Fibroblast of the aortic adventitia (primary cell): ENCODE results near the gene DIPK1A. TPM values are rescaled to one million over a fixed set of nuclear protein-coding genes. Genes with fewer than 3 reads are reported as not detected.

Experiments
- DNase-seq: peaks from one replicate; pipeline ENCODE4 v3.0.0-alpha.2; 2010; ENCODE audit warnings: low read depth
- H3K4me3 ChIP-seq: 2 replicates; pipeline ENCODE4 v1.5.1; 2011; ENCODE audit warnings: low read depth, mild to moderate bottlenecking, control low read depth, low read length, moderate library complexity
- small RNA-seq: library from RNA; depleted of rRNA; stranded (forward); fragments of <200 nt; gene quantifications from one replicate; pipeline ENCODE3, GENCODE V24; 2012
- total RNA-seq: library from RNA; depleted of rRNA; stranded (reverse); fragments of >200 nt; gene quantifications from 2 replicates; pipeline ENCODE4 v1.2.3, GENCODE V29; 2012; ENCODE audit warnings: low replicate concordance
- TF ChIP-seq, protein P1 (sequence below): IDR thresholded peaks from 2 replicates; pipeline ENCODE4 v1.5.1; 2011; ENCODE audit warnings: mild to moderate bottlenecking, low read length, control low read depth, inconsistent platforms; ENCODE audit not compliant: insufficient read depth

Gene DIPK1A
- total RNA-seq, 1 donor: 17.1 TPM

DNA sequence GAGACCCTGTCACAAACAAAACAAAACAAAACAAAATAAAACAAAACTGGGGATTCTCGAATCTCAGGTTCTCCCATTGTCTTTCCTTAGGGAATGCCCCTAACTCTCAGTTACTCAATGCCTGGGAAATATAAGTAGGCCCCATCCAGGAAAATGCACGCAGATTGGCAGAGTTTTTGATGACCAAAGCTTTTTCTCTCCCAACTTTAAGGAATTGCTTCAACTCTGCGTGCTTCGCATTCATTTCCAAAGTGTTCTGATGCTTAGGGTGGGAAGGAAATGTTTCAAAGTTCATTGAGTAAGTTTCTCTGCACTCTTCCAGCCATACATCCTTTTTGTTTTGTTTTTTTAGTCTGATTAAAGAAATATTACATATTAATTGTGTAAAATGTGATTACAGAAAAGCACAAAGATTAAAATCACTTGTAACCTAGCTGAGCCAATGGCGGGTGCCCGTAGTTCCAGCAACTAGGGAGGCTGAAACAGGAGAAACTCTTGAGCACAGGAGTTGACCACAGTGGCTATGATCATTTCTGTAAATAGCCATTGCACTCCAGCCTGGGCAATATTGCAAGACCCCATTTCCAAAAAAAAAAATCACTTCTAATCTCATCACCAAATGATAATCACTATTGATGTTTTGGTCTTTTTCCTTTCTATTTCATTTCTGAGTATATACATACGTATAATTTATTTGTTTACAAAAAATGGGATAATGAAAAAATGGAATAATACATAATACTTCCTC, 157.9 kb downstream of the DIPK1A start:
- peak; percentile 78 for DNase-seq
- TF ChIP-seq, protein P1, sequence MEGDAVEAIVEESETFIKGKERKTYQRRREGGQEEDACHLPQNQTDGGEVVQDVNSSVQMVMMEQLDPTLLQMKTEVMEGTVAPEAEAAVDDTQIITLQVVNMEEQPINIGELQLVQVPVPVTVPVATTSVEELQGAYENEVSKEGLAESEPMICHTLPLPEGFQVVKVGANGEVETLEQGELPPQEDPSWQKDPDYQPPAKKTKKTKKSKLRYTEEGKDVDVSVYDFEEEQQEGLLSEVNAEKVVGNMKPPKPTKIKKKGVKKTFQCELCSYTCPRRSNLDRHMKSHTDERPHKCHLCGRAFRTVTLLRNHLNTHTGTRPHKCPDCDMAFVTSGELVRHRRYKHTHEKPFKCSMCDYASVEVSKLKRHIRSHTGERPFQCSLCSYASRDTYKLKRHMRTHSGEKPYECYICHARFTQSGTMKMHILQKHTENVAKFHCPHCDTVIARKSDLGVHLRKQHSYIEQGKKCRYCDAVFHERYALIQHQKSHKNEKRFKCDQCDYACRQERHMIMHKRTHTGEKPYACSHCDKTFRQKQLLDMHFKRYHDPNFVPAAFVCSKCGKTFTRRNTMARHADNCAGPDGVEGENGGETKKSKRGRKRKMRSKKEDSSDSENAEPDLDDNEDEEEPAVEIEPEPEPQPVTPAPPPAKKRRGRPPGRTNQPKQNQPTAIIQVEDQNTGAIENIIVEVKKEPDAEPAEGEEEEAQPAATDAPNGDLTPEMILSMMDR: no peak
- H3K4me3 ChIP-seq: no peak overlapping the region

DNA sequence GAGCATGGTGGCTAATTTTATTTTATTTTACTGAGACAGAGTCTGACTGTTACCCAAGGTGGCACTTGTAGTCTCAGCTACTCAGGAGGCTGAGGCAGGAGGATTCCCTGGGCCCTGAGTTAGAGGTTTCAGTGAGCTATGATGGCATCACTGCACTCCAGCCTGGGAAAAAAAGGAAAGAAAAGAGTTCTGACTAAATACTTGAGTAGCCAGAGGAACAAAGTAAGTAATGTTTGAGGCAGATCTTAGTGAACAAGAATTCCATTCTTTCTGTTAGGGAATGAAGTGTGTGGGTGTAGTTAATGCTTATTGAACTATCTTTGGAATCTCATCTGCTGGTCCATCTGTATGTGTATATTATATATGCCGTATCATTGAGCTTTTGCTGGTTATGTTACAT, 163.3 kb downstream of the DIPK1A start:
- DNase-seq: peak; percentile 59
- TF ChIP-seq, protein P1: no peak
- no peak overlapping the region for H3K4me3 ChIP-seq

DNA sequence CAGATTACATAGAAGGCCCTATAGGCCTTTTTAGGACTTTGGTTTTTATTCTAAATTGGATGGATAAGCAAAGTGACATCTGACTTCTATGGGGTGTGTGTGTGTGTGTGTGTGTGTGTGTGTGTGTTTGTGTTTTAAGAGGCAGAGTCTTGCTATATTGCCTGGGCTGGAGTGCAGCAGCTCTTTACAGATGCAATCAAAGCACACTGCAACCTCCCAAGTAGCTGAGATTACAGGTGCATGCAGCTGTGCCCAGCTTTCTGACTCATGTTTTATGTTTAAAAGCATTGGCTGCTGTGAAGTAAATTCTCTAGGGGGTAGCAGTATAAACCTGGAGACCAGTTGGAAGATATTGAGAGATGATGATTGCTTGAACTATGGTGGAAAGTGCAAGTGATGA, 164.0 kb downstream of the DIPK1A start:
- peak; percentile 51 for DNase-seq
- no peak overlapping the region for H3K4me3 ChIP-seq
- TF ChIP-seq, protein P1: no peak

DNA sequence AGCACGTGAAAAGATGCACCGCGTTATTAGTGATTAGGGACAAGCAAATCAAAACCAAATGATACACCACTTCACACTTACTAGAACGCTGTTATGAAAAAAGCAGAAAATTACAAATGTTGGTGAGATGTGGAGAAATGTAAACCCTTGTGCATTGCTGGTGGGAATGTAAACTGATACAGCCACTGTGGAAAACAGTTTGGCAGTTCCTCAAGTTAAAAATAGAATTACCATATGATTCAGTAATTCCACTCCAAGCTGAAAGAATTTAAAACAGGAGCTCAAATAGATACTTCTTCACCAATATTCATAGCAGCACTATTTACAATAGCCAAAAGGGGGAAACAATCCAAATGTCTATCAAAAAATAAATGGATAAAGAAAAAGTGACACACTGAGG, 166.1 kb downstream of the DIPK1A start:
- no peak overlapping the region for H3K4me3 ChIP-seq
- TF ChIP-seq, protein P1: no peak
- DNase-seq: peak; percentile 78

DNA sequence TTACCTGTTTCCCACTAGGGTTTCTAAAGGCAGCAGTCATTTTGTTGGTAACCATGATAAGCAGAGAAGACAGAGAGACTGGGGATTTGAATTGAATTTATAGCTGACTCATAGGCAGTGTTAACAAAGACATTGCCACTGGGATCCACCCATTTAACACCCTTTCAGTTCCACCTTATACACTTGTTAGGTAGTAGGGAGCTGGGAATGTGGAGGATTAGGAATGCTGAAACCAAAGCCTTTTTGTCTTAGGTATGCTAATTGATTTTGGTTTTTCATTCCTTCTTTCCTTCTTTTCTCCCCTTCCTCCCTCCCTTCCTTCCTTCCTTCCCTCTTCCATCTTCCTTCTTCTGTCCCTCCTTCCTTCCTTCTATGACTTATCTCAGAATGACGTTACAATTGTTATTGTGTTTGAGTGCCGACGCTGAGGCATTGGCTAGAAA, 168.9 kb downstream of the DIPK1A start:
- no peak overlapping the region for H3K4me3 ChIP-seq
- TF ChIP-seq, protein P1: no peak
- no peak for DNase-seq

Small RNA genes lying within 50 kb of the gene (small RNA-seq; reads per million reads assigned to genes)
- gene RF00432: not detected
- gene RN7SL692P: not detected
- gene RNU6-210P: not detected
- not detected for gene RNU6-970P
- 214 reads per million, percentile 98 among the genes with 10 or more reads in this experiment for gene SNORA66
- not detected for gene SNORD21

Other genes starting within 250 kb of the DIPK1A start
- gene EVI5, start 176.4 kb downstream of the DIPK1A start, total RNA-seq: 55.3 and 126 TPM in 2 replicates
- gene RPL5, start 129.4 kb downstream of the DIPK1A start, total RNA-seq: 935 and 1,772 TPM in 2 replicates
- gene MTF2, start 117.8 kb upstream of the DIPK1A start, total RNA-seq: 8.6 and 14.0 TPM in 2 replicates
- gene TMED5, start 219.0 kb upstream of the DIPK1A start, total RNA-seq: 38.2 and 60.6 TPM in 2 replicates
- 11.2 and 16.0 TPM in 2 replicates for gene CCDC18, start 219.3 kb upstream of the DIPK1A start, total RNA-seq